ENCODE data around the gene PPP3R2.
A peak's percentile ranks its signal among the peaks of the same experiment; 100 is the strongest.

Gene PPP3R2, protein sequence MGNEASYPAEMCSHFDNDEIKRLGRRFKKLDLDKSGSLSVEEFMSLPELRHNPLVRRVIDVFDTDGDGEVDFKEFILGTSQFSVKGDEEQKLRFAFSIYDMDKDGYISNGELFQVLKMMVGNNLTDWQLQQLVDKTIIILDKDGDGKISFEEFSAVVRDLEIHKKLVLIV

DNA sequence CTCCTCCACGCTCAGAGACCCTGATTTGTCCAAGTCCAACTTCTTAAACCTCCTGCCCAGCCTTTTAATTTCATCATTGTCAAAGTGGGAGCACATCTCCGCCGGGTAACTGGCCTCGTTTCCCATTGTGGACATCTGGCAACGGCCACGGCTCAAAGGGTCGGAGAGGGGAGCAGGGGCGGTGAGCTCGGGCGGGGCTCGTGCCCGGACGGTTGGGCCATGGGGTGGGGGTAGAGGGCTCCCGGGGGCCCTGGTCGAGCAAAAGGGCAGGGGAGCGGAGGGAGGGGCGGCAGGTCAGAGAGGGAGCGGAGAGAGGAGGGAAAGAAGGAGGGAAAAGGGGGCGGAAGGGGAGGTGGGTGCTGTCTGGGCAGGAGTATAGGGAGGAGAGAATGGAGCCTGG is at the start of gene PPP3R2:
PPP3R2 (minus strand) TSS at position 174 of the 400 bp plus-strand sequence; CDS start at position 126, 48 bp downstream.
- no peaks in the 10 kb centered on the region for H3K4me1 Mint-ChIP-seq
- no peaks in the 10 kb centered on the region for H3K27me3 Mint-ChIP-seq
- DNase-seq = no peak
- no peaks in the 10 kb centered on the region for H3K9me3 Mint-ChIP-seq
- no peak within 1 kb of the TSS for H3K4me3 Mint-ChIP-seq
- H3K27ac Mint-ChIP-seq = no peak within 1 kb of the TSS
- no peaks in the 10 kb centered on the region for H3K36me3 Mint-ChIP-seq (ENCODE audit: low read depth)
- no peak for ATAC-seq

DNA sequence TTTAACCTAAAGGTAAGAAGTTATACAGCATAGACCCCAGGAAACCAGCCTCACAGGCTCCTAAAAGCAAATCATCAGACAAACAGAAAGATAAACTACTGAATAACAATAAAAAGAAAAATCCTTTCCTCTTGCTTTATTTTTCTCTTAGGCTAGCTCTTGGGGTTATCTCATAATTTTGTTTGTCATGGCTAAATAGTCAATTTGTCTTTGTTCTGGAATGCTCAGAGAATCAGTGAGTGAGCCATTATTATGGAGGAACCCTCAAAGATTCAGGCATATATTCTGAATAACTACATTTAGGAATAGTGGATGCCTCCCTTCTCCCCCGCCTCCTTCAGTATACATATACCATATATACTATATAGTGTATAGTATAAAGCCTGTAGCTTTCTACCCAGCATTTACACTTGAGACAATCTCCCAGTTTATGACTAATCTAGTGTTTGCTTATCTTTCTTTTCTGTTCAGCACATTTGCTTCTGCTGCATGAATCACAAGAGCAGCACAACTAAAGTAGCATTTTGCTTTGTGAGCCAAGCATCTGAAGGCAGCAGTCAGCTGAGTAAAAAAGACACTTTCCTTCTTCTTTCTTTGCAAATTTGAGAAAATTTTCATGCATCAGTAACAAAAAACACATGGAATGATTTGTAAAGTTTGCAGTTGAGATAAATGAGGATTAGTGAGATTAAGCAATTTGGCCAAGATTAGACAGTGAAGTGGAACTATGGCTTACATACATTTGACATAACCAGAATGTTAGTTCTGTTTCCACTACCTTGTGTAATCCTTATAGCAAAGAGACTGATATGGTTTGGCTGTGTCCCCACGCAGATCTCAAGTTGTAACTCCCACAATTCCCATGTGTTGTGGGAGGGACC is 45.3 kb upstream of the PPP3R2 start:
- Mint-ChIP-seq H3K36me3 (ENCODE audit: low read depth) (no peaks in the 10 kb centered on the region), H3K4me3 (no peak overlapping the region), H3K9me3 (peaks cover 7% of the 10 kb centered on the region), H3K27me3 (no peaks in the 10 kb centered on the region), H3K4me1 (no peaks in the 10 kb centered on the region), H3K27ac (no peak overlapping the region)
- no peak for DNase-seq
- ATAC-seq = no peak

DNA sequence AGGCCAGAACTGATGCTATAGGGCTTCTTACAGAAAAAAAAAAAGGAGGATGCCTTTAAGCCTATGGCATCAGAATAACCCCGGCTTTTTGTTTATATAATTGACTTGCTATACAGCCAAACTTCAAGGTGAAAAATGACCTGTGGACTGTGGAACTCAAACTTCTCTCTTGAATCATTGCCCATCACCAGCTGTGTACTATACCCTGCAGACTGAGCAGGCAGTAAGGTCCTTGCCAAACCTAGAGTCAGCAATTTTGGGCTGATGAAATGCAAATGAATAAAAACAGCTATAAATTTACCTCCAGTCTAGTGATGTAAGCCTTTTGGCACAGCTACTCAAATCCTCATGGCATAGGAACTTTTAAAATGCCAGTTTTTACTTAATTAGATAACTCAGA is 44.5 kb upstream of the PPP3R2 start:
- Mint-ChIP-seq H3K4me3 (no peak overlapping the region), H3K27ac (no peak overlapping the region), H3K27me3 (no peaks in the 10 kb centered on the region), H3K9me3 (peaks cover 7% of the 10 kb centered on the region), H3K36me3 (ENCODE audit: low read depth) (no peaks in the 10 kb centered on the region), H3K4me1 (no peaks in the 10 kb centered on the region)
- DNase-seq (no peak), ATAC-seq (no peak)

DNA sequence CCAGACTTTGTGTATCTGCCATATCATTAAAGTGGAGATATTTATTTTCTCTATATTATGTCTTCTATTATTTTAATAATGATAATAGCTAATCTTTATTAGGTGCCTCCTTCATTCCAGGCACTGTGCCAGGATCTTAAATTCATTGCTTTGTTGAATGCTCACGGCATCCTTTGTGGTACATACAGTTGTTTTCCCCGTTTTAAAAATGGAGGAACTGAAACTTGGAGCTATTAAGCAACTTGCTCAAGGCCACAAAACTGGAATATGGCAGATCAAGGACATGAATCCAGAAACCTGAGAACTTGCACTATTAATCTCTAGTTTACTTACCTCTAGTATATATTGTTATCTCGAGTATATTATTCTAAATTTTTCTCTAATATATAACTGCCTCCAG is 41.5 kb upstream of the PPP3R2 start:
- Mint-ChIP-seq H3K9me3 (no peaks in the 10 kb centered on the region), H3K27ac (no peak overlapping the region), H3K27me3 (no peaks in the 10 kb centered on the region), H3K4me1 (no peaks in the 10 kb centered on the region), H3K36me3 (ENCODE audit: low read depth) (no peaks in the 10 kb centered on the region), H3K4me3 (no peak overlapping the region)
- ATAC-seq (no peak), DNase-seq (no peak)

DNA sequence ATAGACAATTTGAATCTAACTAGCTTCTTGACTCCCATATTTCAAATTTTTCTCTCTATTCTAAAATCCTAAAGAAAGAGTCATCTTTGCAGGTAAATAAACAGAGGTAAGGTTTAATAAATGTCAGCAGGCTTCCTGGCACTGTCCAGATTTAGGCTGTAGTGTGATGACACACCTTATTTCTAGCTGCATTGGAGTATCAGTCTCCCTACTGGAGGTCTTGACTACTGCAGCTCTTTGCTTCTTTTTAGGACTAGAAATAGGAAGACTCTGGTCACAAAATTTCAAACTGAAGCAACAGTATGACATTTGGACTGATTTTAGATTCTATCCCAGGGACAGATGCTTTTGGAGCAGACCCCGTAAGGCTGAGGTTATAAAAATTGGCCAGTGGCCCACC is 40.7 kb upstream of the PPP3R2 start:
- no peaks in the 10 kb centered on the region for H3K36me3 Mint-ChIP-seq (ENCODE audit: low read depth)
- ATAC-seq (no peak), DNase-seq (no peak)
- no peak overlapping the region for H3K4me3 Mint-ChIP-seq
- H3K27ac Mint-ChIP-seq = no peak overlapping the region
- no peaks in the 10 kb centered on the region for H3K27me3 Mint-ChIP-seq
- no peaks in the 10 kb centered on the region for H3K9me3 Mint-ChIP-seq
- H3K4me1 Mint-ChIP-seq = no peaks in the 10 kb centered on the region

DNA sequence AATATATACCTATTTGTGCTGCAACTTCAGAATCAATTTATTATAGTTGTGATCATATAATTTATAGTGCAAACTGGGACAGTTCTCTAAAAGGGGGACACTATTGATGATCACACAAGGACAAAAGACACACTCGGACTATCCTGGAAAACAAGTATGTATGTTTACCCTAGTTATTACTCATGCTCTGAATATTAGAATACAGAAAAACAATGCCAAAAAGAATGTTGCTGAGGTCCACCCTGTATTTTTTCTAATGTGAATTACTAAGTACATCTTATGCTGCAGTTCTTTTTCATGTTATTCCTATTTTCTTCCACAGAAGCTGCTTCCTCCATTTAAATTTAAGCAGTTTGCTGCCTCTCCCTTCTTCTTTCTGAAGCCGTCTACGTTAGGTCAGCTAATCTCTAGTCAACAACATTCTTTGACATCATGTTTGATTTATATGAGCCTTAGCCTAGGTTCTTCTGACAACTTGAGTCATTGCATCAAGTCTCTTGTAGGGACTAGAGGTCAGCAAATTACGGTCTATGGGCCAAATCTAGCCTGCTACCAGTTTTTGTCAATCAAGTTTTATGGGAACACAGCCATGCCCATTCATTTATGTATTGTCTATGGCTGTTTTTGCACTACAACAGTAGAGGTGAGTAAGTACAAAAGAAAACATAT is 40.1 kb upstream of the PPP3R2 start:
- Mint-ChIP-seq H3K4me3 (no peak overlapping the region), H3K4me1 (no peaks in the 10 kb centered on the region), H3K27ac (no peak overlapping the region), H3K9me3 (no peaks in the 10 kb centered on the region), H3K36me3 (ENCODE audit: low read depth) (no peaks in the 10 kb centered on the region), H3K27me3 (no peaks in the 10 kb centered on the region)
- no peak for ATAC-seq
- no peak for DNase-seq

DNA sequence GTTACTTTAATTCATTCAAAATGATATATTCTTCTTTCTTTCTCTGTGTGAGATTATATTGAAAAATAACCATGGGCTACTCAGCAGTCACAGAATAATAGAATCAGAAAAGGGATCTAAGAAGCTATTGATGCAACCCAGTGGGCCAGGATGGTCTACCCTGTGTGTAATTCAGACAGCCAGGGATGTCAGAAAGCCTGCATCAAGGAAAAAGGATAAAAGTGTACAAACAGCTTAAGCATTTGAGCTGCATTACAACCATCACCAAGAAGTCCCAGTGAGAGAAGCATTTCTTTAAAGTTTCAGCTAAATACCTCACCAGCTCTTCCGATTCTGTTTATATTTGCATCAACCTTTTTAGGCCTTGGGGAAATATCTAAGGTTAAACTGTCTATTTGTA is 37.8 kb upstream of the PPP3R2 start:
- Mint-ChIP-seq H3K4me1 (no peaks in the 10 kb centered on the region), H3K9me3 (no peaks in the 10 kb centered on the region), H3K27me3 (no peaks in the 10 kb centered on the region), H3K36me3 (ENCODE audit: low read depth) (no peaks in the 10 kb centered on the region), H3K4me3 (no peak overlapping the region), H3K27ac (no peak overlapping the region)
- DNase-seq (no peak), ATAC-seq (no peak)

DNA sequence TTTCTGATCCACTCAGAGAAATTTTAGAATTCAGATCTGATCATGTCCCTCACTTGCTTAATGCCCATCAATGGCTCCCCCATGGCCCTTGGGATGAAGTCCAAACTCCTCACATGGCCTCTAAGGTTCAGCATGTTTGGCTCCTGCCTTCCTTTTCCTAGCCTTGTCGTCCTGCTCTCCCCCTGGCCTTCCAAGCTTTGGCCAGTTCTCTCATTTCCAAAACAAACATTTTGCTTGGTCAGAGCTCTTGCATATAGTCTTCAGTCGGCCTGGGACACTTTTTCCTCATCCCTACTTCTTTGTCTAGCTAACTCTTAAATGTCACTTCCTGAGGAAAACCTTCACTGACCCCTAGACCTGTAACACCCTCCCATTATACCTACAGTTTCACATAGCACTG is 37.1 kb upstream of the PPP3R2 start:
- Mint-ChIP-seq H3K27me3 (no peaks in the 10 kb centered on the region), H3K9me3 (no peaks in the 10 kb centered on the region), H3K27ac (no peak overlapping the region), H3K36me3 (ENCODE audit: low read depth) (no peaks in the 10 kb centered on the region), H3K4me1 (no peaks in the 10 kb centered on the region), H3K4me3 (no peak overlapping the region)
- DNase-seq = no peak
- ATAC-seq = no peak

DNA sequence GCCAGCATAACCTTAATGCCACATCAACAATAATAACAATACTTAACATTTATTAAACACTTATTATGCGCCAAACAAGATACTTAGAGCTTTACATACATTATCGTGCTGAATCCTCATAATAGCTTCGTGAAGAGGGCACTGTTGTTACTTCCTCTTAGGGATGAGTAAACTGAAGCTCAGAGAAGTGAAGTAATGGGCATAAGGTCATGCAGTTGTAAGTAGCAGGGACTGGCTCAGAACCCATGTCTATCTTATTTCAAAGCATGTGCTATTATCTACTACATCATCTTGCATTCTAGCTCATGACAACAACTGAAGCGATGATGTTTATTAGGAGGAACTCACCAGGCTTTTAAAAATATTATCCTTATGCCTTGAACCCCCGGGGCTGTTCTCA is 34.9 kb upstream of the PPP3R2 start:
- Mint-ChIP-seq H3K4me1 (peaks cover 7% of the 10 kb centered on the region), H3K4me3 (no peak overlapping the region), H3K36me3 (ENCODE audit: low read depth) (no peaks in the 10 kb centered on the region), H3K27me3 (no peaks in the 10 kb centered on the region), H3K9me3 (no peaks in the 10 kb centered on the region), H3K27ac (no peak overlapping the region)
- DNase-seq = no peak
- ATAC-seq = no peak

DNA sequence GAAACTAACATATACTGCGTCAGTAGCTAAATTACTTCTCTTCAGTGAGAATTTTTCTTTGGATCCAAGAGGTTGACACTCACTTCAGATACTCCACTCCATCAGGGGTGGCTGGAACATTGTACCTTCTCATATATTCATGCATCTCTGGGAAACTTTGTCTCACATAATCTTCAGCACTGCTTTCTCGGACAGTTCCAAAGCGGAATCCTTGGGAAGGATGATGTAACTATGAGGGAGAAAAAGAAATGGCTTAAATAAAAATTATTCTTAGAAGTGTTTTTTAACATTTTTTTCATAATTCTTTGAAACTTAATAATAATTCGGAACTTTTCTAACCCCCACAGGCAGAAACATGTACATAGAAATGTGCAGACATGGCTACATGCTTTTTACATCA is 33.4 kb upstream of the PPP3R2 start:
- no peaks in the 10 kb centered on the region for H3K9me3 Mint-ChIP-seq
- H3K4me1 Mint-ChIP-seq = peaks cover 7% of the 10 kb centered on the region
- H3K27ac Mint-ChIP-seq = no peak overlapping the region
- H3K36me3 Mint-ChIP-seq (ENCODE audit: low read depth) = no peaks in the 10 kb centered on the region
- H3K27me3 Mint-ChIP-seq = no peaks in the 10 kb centered on the region
- H3K4me3 Mint-ChIP-seq = no peak overlapping the region
- no peak for ATAC-seq
- no peak for DNase-seq

DNA sequence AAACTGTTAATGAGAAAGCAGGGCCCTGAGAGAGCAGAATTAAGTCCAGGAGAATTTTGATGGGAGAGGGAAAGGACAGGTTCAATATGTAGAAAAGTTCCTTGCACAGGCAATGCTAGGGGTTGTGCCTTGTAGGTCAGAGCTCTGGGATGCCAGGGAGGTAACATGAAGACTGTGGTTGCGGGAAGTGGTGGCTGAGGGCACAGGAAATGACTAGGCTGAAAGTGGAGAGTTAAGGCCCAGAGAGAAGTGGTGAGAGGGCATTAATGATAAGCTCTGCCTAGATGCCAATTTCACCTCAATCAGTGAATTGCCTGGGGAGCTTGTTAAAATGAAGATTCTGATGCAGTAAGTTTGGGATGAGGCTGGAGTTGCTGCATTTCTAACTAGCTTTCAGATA is 31.5 kb upstream of the PPP3R2 start:
- DNase-seq (no peak), ATAC-seq (peak; percentile 72)
- Mint-ChIP-seq H3K27me3 (no peaks in the 10 kb centered on the region), H3K9me3 (no peaks in the 10 kb centered on the region), H3K27ac (no peak overlapping the region), H3K4me1 (peaks cover 7% of the 10 kb centered on the region), H3K4me3 (no peak overlapping the region), H3K36me3 (ENCODE audit: low read depth) (no peaks in the 10 kb centered on the region)

DNA sequence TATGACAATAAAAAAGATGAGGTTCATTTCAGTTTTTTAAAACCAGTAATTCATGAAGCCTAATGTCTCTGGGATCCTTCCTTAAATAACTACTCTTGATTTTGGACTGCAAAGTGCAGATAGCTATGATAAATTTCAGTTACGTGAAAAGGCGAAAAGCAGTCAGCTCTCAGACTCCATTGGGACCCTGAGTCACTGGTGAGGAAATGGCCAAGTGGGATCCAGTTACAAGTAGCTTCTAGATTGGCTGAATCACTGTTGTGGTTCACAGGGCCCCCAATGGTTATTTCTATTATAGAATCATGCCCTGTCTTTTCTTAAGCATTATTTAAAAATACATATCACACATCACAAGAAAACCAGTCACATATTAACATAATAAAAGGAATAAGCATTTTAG is 31.1 kb upstream of the PPP3R2 start:
- H3K4me3 Mint-ChIP-seq = no peak overlapping the region
- H3K27ac Mint-ChIP-seq = no peak overlapping the region
- no peak for ATAC-seq
- peaks cover 7% of the 10 kb centered on the region for H3K4me1 Mint-ChIP-seq
- DNase-seq = no peak
- H3K36me3 Mint-ChIP-seq (ENCODE audit: low read depth) = no peaks in the 10 kb centered on the region
- no peaks in the 10 kb centered on the region for H3K9me3 Mint-ChIP-seq
- no peaks in the 10 kb centered on the region for H3K27me3 Mint-ChIP-seq

DNA sequence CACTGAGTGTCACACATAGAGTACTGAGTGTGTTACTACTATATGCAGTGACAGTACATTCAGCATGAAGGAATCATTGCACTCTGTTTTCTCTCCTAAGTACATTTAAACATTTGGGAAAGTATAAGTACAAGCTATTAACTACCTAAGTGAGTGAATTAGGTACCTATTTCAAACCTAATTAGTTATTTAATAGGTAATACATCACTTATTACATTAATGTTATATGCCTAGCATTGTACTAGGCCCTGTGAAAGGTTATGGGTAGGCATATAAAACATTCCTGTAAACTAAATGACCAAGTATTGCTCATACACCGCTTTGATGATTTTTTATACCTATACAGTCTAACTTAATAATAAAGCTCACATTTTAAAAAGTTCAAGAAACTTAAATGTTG is 25.7 kb upstream of the PPP3R2 start:
- no peaks in the 10 kb centered on the region for H3K27me3 Mint-ChIP-seq
- no peak for ATAC-seq
- no peak overlapping the region for H3K4me3 Mint-ChIP-seq

DNA sequence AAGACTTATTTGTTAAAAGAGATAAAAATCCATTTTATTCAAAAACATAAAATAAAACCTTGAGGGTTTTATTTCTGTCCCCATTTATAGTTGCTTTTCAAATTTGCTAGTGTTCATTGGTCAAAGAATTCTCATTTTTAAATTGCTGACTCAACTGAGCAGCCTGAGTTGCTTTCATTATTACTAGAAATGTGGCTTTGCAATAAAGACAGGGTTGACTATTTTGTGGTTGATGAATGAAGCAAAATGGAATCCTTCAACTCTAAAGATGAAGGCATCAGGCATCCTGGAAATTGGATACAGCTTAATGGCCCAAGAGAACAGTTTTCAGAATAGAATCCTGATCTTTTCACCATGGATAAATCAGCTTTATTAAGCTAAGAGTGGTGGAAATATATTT is 23.9 kb upstream of the PPP3R2 start:
- no peak overlapping the region for H3K27ac Mint-ChIP-seq
- ATAC-seq (no peak), DNase-seq (no peak)
- no peaks in the 10 kb centered on the region for H3K9me3 Mint-ChIP-seq
- H3K36me3 Mint-ChIP-seq (ENCODE audit: low read depth) = no peaks in the 10 kb centered on the region
- H3K4me3 Mint-ChIP-seq = no peak overlapping the region
- no peaks in the 10 kb centered on the region for H3K27me3 Mint-ChIP-seq
- H3K4me1 Mint-ChIP-seq = no peaks in the 10 kb centered on the region

More for the DNA sequence above, 25.7 kb upstream of the PPP3R2 start:
- Mint-ChIP-seq H3K27ac (no peak overlapping the region), H3K36me3 (ENCODE audit: low read depth) (no peaks in the 10 kb centered on the region), H3K9me3 (no peaks in the 10 kb centered on the region), H3K4me1 (no peaks in the 10 kb centered on the region)
- DNase-seq = no peak

DNA sequence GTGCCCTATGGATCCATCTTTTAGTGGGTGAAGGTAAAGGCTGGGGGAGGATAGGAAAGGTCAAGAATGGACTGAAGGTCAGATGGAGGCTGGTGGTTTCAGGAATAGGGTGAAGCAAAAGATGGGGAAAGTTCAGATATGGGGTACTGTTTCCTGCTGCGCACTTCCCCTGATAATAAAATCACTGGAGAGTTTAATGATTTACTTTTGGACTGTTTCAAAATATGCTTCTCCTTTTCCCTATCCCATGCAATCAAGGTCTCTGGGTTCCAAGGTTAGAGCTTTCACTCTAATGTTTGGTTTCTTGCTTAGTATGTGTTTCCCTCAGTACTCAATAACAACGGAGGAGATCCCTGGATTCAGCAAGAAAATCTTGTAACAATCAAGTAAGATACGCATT is 10.8 kb upstream of the PPP3R2 start:
- H3K36me3 Mint-ChIP-seq (ENCODE audit: low read depth) = no peaks in the 10 kb centered on the region

More for the DNA sequence above, 10.8 kb upstream of the PPP3R2 start:
- Mint-ChIP-seq H3K9me3 (no peaks in the 10 kb centered on the region), H3K4me1 (peaks cover 2% of the 10 kb centered on the region), H3K4me3 (no peak overlapping the region), H3K27me3 (peaks cover 11% of the 10 kb centered on the region), H3K27ac (no peak overlapping the region)
- ATAC-seq (no peak), DNase-seq (no peak)

All from activated naive CD8-positive, alpha-beta T cell treated with anti-CD3 and anti-CD28 coated beads, Interleukin-2, amount 50 U/mL, for 24 hours (primary cell).